Measurements from ENCODE around the gene RABL2B.

The RABL2B gene

DNA sequence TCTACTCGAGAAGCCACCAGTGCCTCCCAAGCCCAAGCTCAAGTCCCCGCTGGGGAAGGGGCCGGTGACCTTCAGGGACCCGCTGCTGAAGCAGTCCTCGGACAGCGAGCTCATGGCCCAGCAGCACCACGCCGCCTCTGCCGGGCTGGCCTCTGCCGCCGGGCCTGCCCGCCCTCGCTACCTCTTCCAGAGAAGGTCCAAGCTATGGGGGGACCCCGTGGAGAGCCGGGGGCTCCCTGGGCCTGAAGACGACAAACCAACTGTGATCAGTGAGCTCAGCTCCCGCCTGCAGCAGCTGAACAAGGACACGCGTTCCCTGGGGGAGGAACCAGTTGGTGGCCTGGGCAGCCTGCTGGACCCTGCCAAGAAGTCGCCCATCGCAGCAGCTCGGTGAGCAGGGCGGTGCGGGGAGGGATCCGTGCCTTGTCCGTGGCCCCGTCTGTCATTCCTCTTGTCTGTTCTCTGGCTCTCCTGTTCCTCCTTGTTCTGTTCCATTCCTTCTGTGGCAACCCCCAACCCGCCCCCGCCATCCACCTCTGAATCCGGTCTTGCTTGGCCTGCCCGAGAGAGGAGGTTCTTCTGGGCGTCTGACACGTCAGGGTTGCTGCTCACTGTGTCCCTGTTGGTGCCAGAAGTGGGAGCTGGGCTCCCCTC is 61.3 kb downstream of the RABL2B start:
- no peak for DNase-seq

DNA sequence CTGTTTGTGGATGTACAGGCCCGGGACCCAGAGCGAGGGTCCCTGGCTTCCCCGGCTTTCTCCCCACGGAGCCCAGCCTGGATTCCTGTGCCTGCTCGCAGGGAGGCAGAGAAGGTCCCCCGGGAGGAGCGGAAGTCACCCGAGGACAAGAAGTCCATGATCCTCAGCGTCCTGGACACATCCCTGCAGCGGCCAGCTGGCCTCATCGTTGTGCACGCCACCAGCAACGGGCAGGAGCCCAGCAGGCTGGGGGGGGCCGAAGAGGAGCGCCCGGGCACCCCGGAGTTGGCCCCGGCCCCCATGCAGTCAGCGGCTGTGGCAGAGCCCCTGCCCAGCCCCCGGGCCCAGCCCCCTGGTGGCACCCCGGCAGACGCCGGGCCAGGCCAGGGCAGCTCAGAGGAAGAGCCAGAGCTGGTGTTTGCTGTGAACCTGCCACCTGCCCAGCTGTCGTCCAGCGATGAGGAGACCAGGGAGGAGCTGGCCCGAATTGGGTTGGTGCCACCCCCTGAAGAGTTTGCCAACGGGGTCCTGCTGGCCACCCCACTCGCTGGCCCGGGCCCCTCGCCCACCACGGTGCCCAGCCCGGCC is 62.1 kb downstream of the RABL2B start:
- no peak for DNase-seq

DNA sequence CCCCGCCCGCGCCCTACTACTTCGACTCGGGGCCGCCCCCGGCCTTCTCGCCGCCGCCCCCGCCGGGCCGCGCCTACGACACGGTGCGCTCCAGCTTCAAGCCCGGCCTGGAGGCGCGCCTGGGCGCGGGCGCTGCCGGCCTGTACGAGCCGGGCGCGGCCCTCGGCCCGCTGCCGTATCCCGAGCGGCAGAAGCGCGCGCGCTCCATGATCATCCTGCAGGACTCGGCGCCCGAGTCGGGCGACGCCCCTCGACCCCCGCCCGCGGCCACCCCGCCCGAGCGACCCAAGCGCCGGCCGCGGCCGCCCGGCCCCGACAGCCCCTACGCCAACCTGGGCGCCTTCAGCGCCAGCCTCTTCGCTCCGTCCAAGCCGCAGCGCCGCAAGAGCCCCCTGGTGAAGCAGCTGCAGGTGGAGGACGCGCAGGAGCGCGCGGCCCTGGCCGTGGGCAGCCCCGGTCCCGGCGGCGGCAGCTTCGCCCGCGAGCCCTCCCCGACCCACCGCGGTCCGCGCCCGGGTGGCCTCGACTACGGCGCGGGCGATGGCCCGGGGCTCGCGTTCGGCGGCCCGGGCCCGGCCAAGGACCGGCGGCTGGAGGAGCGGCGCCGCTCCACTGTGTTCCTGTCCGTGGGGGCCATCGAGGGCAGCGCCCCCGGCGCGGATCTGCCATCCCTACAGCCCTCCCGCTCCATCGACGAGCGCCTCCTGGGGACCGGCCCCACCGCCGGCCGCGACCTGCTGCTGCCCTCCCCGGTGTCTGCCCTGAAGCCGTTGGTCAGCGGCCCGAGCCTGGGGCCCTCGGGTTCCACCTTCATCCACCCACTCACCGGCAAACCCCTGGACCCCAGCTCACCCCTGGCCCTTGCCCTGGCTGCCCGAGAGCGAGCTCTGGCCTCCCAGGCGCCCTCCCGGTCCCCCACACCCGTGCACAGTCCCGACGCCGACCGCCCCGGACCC is 62.9 kb downstream of the RABL2B start:
- no peak for DNase-seq

DNA sequence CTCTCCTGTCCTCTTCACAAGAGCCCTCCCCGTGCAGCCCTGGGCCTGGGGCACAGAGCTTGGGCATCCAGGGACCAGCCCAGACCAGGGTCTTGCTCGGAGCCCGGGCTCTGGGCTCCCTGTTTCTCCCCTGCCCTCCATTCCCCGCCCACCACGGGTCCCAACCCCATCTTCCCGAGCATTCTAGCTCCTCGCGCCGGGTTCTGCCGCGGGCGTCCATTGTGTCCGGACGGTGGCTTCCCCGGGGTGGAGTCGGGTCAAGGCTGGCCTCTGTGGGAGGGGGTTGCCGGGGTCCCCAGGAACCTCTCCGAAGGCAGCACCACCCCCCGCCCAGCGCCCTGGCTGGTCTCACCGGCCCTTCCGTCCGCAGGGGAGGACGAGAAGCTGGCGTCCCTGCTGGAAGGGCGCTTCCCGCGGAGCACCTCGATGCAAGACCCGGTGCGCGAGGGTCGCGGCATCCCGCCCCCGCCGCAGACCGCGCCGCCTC is 63.6 kb downstream of the RABL2B start:
- no peak for DNase-seq

DNA sequence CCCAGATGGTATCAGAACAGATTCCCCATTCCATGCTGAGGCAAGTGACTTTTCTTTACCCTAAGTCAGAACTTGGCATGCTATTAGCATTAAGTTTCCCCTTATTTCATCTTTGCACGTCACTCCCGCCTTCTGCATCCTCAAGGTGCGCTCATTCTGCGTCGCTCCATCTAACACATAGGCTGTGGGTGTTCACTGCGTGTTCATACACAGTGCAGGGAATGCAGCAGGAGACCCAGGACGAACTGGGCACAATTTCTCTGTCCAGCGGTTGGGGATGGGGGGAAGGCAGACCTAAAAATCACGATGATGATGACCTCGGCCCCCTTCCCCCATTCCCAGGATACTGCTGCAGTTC is 65.1 kb downstream of the RABL2B start:
- no peak for DNase-seq

DNA sequence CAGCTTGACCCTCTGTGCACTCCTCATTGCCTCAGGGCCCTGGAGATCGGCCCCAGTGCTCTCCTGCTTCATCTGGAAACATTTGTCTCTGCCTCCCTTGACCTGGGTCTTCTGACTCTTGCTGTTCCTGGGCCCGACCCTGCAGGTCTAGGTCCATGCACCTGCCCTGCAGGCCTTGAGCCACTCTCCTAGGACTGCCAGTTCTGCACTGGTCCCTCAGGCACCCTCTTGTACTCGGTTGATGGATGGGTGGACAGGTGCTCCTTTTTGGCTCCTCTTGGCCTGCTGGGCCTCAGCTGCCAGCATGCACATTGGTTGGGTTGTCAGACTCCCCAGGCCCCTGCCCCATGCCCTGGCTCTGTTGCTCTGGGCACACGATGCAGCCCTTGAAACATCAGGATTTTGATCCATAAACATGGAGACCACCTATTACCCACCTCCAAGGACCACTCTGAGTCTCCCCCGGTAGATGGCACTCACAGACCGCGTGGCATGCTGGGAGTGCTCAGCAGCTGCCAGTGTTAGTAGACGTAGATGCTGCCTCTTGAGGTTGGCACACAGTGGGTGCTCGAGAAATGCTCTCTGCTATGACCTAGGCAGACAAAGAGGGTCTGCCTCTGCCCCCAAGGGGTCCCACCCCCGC is 65.6 kb downstream of the RABL2B start:
- no peak for DNase-seq

All from stimulated activated naive CD4-positive, alpha-beta T cell (primary cell).